ENCODE results near the gene MMP17.
A peak's percentile ranks its signal among the peaks of the same experiment; 100 is the strongest.

MMP17 gene

DNA sequence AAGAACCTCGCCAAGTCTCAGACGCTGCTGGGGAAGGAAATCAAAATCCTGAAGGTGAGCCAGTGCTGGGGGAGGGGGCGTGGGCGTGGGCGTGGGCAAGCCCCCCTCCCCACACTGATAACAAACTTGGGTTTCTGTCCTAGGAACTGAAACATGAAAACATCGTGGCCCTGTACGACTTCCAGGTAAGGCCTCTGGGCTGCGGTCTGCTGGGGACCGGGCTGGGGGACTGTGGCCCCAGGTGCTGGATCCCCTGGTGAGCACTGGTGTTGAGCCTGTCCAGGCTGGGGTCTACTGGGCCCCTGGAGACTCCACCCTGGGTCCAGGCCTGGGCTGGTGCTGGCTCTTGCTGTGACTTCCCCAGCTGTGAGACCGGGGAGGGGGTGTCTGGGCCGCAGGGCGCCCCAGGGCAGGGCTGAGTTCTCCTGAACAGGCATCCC lies 67.5 kb downstream of the MMP17 start:
- peak overlapping the region; percentile 64 for H3K4me3 ChIP-seq (replicated peaks; ENCODE audit: insufficient read depth, low read length)
- DNase-seq (ENCODE audit: low read depth in 1 of 2, low spot score in 1 of 2): no peak
- H3K27me3 ChIP-seq (ENCODE audit: insufficient read depth, poor library complexity, severe bottlenecking): no peaks in the 10 kb centered on the region
- TF ChIP-seq GABPA (IDR thresholded peaks at IDR 0.05; ENCODE audit: low read depth): no peak
- no peak for TF ChIP-seq CTCF (IDR thresholded peaks at IDR 0.05; ENCODE audit: insufficient read depth, low read length)
- TF ChIP-seq, protein P1, sequence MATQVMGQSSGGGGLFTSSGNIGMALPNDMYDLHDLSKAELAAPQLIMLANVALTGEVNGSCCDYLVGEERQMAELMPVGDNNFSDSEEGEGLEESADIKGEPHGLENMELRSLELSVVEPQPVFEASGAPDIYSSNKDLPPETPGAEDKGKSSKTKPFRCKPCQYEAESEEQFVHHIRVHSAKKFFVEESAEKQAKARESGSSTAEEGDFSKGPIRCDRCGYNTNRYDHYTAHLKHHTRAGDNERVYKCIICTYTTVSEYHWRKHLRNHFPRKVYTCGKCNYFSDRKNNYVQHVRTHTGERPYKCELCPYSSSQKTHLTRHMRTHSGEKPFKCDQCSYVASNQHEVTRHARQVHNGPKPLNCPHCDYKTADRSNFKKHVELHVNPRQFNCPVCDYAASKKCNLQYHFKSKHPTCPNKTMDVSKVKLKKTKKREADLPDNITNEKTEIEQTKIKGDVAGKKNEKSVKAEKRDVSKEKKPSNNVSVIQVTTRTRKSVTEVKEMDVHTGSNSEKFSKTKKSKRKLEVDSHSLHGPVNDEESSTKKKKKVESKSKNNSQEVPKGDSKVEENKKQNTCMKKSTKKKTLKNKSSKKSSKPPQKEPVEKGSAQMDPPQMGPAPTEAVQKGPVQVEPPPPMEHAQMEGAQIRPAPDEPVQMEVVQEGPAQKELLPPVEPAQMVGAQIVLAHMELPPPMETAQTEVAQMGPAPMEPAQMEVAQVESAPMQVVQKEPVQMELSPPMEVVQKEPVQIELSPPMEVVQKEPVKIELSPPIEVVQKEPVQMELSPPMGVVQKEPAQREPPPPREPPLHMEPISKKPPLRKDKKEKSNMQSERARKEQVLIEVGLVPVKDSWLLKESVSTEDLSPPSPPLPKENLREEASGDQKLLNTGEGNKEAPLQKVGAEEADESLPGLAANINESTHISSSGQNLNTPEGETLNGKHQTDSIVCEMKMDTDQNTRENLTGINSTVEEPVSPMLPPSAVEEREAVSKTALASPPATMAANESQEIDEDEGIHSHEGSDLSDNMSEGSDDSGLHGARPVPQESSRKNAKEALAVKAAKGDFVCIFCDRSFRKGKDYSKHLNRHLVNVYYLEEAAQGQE (IDR thresholded peaks at IDR 0.05; ENCODE audit: insufficient replicate concordance, low read depth): no peak
- no peak for TF ChIP-seq POLR2AphosphoS5 (IDR thresholded peaks at IDR 0.05; ENCODE audit: low read depth)
- no peak for TF ChIP-seq SPI1 (IDR thresholded peaks at IDR 0.05; ENCODE audit: borderline replicate concordance, low read depth)
- H3K27ac ChIP-seq (replicated peaks): peak overlapping the region; percentile 66

GRCh38 chr12:131896080-131896810 lies 68.1 kb downstream of the MMP17 start:
- Histone ChIP-seq H3K27ac (replicated peaks) (peak overlapping the region; percentile 66), H3K27me3 (ENCODE audit: insufficient read depth, poor library complexity, severe bottlenecking) (no peaks in the 10 kb centered on the region), H3K4me3 (replicated peaks; ENCODE audit: insufficient read depth, low read length) (peak overlapping the region; percentile 64)
- TF ChIP-seq POLR2AphosphoS5 (IDR thresholded peaks at IDR 0.05; ENCODE audit: low read depth) (no peak), CTCF (IDR thresholded peaks at IDR 0.05; ENCODE audit: insufficient read depth, low read length) (no peak), SPI1 (IDR thresholded peaks at IDR 0.05; ENCODE audit: borderline replicate concordance, low read depth) (no peak), GABPA (IDR thresholded peaks at IDR 0.05; ENCODE audit: low read depth) (no peak)
- TF ChIP-seq, protein P1 (IDR thresholded peaks at IDR 0.05; ENCODE audit: insufficient replicate concordance, low read depth): no peak
- peak in 1 of 2 experiments; percentile 73 for DNase-seq (ENCODE audit: low read depth in 1 of 2, low spot score in 1 of 2)

DNA sequence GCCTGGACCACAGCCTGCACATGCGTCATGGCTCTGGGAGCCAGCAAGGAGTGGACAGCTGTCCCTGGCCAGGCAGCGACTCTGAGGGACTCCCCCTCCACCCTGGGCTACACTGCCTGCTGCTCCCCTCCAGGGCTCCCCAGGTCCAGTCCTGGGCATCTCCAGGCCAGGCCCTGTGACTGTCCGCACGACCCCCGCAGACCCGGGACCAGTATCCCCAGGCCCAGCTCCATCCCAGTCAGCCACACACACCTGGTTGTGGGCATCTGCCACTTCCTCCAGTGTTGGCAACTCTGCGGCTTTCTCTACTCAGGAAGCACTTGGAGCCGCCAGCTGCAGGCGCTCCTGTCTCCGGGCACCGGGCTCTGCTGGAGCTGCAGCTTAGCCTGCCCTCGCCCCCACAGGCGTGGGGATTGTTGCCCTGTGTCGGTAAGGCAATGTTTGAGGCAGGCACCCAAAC lies 68.6 kb downstream of the MMP17 start:
- peak overlapping the region; percentile 64 for H3K4me3 ChIP-seq (replicated peaks; ENCODE audit: insufficient read depth, low read length)
- peak overlapping the region; percentile 66 for H3K27ac ChIP-seq (replicated peaks)
- peak in 1 of 2 experiments; percentile 76 for DNase-seq (ENCODE audit: low read depth in 1 of 2, low spot score in 1 of 2)

More for the DNA sequence above, 68.6 kb downstream of the MMP17 start:
- H3K27me3 ChIP-seq (ENCODE audit: insufficient read depth, poor library complexity, severe bottlenecking): no peaks in the 10 kb centered on the region
- TF ChIP-seq CTCF (IDR thresholded peaks at IDR 0.05; ENCODE audit: insufficient read depth, low read length) (no peak), POLR2AphosphoS5 (IDR thresholded peaks at IDR 0.05; ENCODE audit: low read depth) (peak; percentile 96), SPI1 (IDR thresholded peaks at IDR 0.05; ENCODE audit: borderline replicate concordance, low read depth) (peak; percentile 72; the same call in 1 of the 2 replicates), GABPA (IDR thresholded peaks at IDR 0.05; ENCODE audit: low read depth) (0 out of 2 replicates have a peak, but pooled peaks have one; percentile 11)
- TF ChIP-seq, protein P1 (IDR thresholded peaks at IDR 0.05; ENCODE audit: insufficient replicate concordance, low read depth): no peak

All from HL-60 (cell line).